Right lobe of liver (tissue), 6 donors: Measurements from ENCODE around the gene RAP1GAP. TPM values are rescaled to one million over a fixed set of nuclear protein-coding genes. Genes with fewer than 3 reads are reported as not detected.

Experiments used
- ATAC-seq, 4 donors: fragments of 200-7000 bp; cut with Tn5 transposase; one replicate each; pipeline ENCODE4 v1.9.1; 2020; ENCODE audit warnings: mild to moderate bottlenecking in 4 of 4, moderate library complexity in 4 of 4
- DNase-seq, 3 donors: peaks; one replicate each; pipeline ENCODE4 v3.0.0-alpha.2; 2020
- H3K27ac ChIP-seq, 3 donors: fragments of 200-600 bp; one replicate each; pipeline ENCODE4 v1.8.0; 2022
- H3K27me3 ChIP-seq, 2 donors: fragments of 200-600 bp; one replicate each; pipeline ENCODE4 v1.8.0; 2022
- H3K36me3 ChIP-seq, 4 donors: fragments of 200-600 bp; sonication (generic) in 1 of 4; one replicate each; pipeline versions ENCODE4 v1.5.1 to v1.8.0; 2017 to 2022; ENCODE audit warnings: control low read depth in 1 of 4
- H3K4me1 ChIP-seq, 4 donors: fragments of 200-600 bp; sonication (generic) in 1 of 4; one replicate each; pipeline versions ENCODE4 v1.5.1 to v1.8.0; 2017 to 2022; ENCODE audit warnings: control low read depth in 1 of 4
- H3K4me3 ChIP-seq, 3 donors: fragments of 200-600 bp; one replicate each; pipeline ENCODE4 v1.8.0; 2022
- H3K9me3 ChIP-seq, 4 donors: fragments of 200-600 bp; sonication (generic) in 1 of 4; one replicate each; pipeline versions ENCODE4 v1.5.1 to v1.8.0; 2017 to 2022; ENCODE audit warnings: control low read depth in 1 of 4
- POLR2A ChIP-seq: fragments of 450-650 bp; IDR thresholded peaks from one replicate; pipeline ENCODE4 v1.6.1; 2017; ENCODE audit warnings: antibody characterized with exemption, mild to moderate bottlenecking
- WGBS: methylation state at CpG from one replicate; pipeline ENCODE4 v1.1.6; 2018; ENCODE audit warnings: low coverage, low lambda C conversion rate; ENCODE audit not compliant: insufficient coverage; ENCODE audit errors: missing lambda C conversion rate; 5-methylcytosine and 5-hydroxymethylcytosine counted together
- intact Hi-C, 2 donors: fragments of 100-400 bp; cut with DNase I; formaldehyde crosslinking; loops; one replicate each; pipeline versions ENCODE4 v1.11.2 to v1.14.1; 2022
- total RNA-seq, 6 experiments: library from RNA; depleted of rRNA in 2 of 6; stranded (reverse); fragments of >200 nt in 2 of 6; fragmentation: NEBNext Ultra II Directional in 3 of 6; extraction: Animal tissue kit (Norgen Biotek cat#: 25700) in 3 of 6; gene quantifications; one replicate each; pipeline versions ENCODE4 v1.1.0 to v1.2.4, GENCODE V29; 2016 to 2023
- TF ChIP-seq, protein P1 (sequence below), 4 donors: fragments of 200-600 bp in 3 of 4; fragments of 450-650 bp in 1 of 4; IDR thresholded peaks; one replicate each; pipeline versions ENCODE4 v1.5.1 to v1.8.0; 2016 to 2022; ENCODE audit warnings: antibody characterized with exemption in 4 of 4, mild to moderate bottlenecking in 2 of 4
- donor health status: DM: no; HTN: yes; CAD: no.
- donor health status: DM: no; HTN: no; CAD: no.
- donor health status: DM: no; HTN: no; CAD: no.
- donor health status: DM: no; HTN: yes; CAD: no.
- donor health status: DM: no; HTN: yes; CAD: no.

Gene RAP1GAP
- total RNA-seq, 6 experiments from 2014 or later, result 8.0 to 38.1 (median 22.2) TPM

- TF ChIP-seq POLR2A, result no peak
- TF ChIP-seq, protein P1, sequence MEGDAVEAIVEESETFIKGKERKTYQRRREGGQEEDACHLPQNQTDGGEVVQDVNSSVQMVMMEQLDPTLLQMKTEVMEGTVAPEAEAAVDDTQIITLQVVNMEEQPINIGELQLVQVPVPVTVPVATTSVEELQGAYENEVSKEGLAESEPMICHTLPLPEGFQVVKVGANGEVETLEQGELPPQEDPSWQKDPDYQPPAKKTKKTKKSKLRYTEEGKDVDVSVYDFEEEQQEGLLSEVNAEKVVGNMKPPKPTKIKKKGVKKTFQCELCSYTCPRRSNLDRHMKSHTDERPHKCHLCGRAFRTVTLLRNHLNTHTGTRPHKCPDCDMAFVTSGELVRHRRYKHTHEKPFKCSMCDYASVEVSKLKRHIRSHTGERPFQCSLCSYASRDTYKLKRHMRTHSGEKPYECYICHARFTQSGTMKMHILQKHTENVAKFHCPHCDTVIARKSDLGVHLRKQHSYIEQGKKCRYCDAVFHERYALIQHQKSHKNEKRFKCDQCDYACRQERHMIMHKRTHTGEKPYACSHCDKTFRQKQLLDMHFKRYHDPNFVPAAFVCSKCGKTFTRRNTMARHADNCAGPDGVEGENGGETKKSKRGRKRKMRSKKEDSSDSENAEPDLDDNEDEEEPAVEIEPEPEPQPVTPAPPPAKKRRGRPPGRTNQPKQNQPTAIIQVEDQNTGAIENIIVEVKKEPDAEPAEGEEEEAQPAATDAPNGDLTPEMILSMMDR (IDR thresholded peaks at IDR 0.05), result no peak
- 0% methylated on average over 3 of the region's 9 CpGs for WGBS
- H3K27ac ChIP-seq, result no peak overlapping the region
- intact Hi-C loops, result no loop called here
- H3K4me1 ChIP-seq, result peaks cover 0 to 30% (median 10%) of the 10 kb centered on the region in 4 donors
- no peaks in the 10 kb centered on the region for H3K9me3 ChIP-seq
- H3K27me3 ChIP-seq, result no peaks in the 10 kb centered on the region
- DNase-seq, result peak; percentile 60 to 87 (median 79)
- H3K36me3 ChIP-seq, result no peaks in the 10 kb centered on the region
- no peak overlapping the region for H3K4me3 ChIP-seq
- ATAC-seq, result peak; percentile 41 to 76 (median 68)
Observed at GRCh38 chr1:21673277-21673780, 4.2 kb upstream of the RAP1GAP start.

- ATAC-seq (no peak), DNase-seq (no peak)
- intact Hi-C loops, result no loop called here
- H3K4me1 ChIP-seq, result peaks cover 0 to 34% (median 10%) of the 10 kb centered on the region in 4 donors
- 89% methylated on average over 8 of the region's 10 CpGs for WGBS
- H3K36me3 ChIP-seq, result no peaks in the 10 kb centered on the region
- H3K4me3 ChIP-seq, result no peak overlapping the region
- H3K27ac ChIP-seq, result no peak overlapping the region
- TF ChIP-seq, protein P1 (IDR thresholded peaks at IDR 0.05), result no peak
- no peak for TF ChIP-seq POLR2A
- no peaks in the 10 kb centered on the region for H3K27me3 ChIP-seq
- H3K9me3 ChIP-seq, result no peaks in the 10 kb centered on the region
Observed at GRCh38 chr1:21672478-21673276, 3.5 kb upstream of the RAP1GAP start.

DNA sequence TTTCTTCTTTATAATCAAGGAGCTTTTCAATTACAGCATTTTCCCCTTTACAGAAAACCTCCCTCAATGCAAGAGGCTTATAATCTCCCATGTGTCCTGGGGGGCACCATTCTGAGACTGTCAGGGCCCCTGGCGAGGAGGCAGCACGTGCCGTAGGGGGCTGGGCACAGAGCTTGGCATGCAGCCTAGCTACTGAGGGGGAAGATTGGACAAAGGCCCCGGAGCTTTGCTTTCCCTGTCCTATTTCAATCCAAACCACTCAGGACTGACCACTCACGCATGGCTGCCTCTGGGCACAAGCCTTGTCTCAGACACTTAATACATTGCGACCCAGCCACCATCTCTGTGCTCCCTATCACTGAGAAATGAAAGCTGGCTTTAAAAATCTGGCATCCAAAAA, 2.8 kb upstream of the RAP1GAP start:
- WGBS, result 17% methylated on average over 2 of the region's 6 CpGs
- DNase-seq, result no peak
- intact Hi-C loops, result no loop called here

DNA sequence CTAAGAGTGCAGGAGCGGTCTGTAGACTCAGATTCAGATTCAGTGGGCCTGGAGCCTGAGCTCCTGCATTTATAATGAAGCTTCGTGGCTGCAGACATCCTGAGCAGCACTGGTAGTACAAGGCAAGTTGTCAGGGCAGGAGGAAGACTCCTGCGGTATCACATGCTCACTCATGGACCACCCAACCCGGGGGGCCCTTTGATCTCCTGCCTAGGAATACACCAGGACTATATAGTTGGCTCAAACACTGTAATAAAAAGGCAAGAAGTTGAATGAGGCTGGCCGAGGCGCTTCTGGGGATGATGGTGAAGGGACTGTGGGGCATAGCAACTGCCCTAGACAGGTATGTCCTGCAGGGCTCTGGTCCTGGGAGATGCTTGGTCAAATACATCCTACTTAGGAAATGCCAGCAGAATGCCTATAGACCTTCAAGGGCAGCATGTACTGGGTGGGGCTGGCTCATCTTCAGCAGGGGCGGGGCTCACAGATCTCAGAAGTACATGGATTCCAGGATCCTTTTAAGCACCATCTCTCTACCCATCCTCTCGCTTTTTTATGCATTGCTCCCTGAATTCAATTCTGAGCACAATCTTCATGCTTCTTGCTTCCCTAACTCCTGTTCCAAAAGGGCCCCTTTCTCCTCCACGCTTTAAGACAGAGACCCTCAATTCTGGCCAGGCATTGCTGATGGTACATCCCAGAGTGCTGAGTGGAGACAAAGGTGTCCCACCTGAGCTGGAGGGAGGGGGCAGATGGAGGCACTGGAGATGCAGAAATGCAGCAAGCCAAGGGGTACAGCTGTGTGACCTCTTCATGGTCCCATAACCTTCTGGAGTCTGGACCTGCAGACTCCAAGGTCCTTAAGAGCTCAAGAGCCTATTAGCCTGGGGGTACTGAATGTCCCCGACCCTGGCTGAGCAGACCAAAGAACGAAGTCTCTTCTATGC, 2.1 kb upstream of the RAP1GAP start:
- Histone ChIP-seq H3K27me3 (no peaks in the 10 kb centered on the region), H3K4me3 (no peak overlapping the region), H3K27ac (no peak overlapping the region), H3K36me3 (no peaks in the 10 kb centered on the region), H3K9me3 (no peaks in the 10 kb centered on the region), H3K4me1 (peaks cover 0 to 34% (median 10%) of the 10 kb centered on the region in 4 donors)
- WGBS, result 90% methylated on average over 3 of the region's 11 CpGs
- no peak for ATAC-seq
- DNase-seq, result peak in 1 of 3 donors; percentile 37
- intact Hi-C loops, result no loop called here
- TF ChIP-seq POLR2A, result no peak
- TF ChIP-seq, protein P1 (IDR thresholded peaks at IDR 0.05), result no peak

More for the DNA sequence above, 2.8 kb upstream of the RAP1GAP start:
- no peak overlapping the region for H3K4me3 ChIP-seq
- H3K36me3 ChIP-seq, result no peaks in the 10 kb centered on the region
- no peak for ATAC-seq
- no peaks in the 10 kb centered on the region for H3K27me3 ChIP-seq
- H3K4me1 ChIP-seq, result peaks cover 0 to 34% (median 10%) of the 10 kb centered on the region in 4 donors
- H3K9me3 ChIP-seq, result no peaks in the 10 kb centered on the region
- H3K27ac ChIP-seq, result no peak overlapping the region
- TF ChIP-seq, protein P1 (IDR thresholded peaks at IDR 0.05), result no peak
- no peak for TF ChIP-seq POLR2A
